Measurements from ENCODE around the gene DDX60. TPM values are rescaled to one million over a fixed set of nuclear protein-coding genes. Genes with fewer than 3 reads are reported as not detected.

DDX60 gene
- total RNA-seq, 4 donors from 2014 or later, result 4.6 to 24.3 (median 13.8) TPM

GRCh38 chr4:168360271-168360670 lies 41.7 kb upstream of the DDX60 start:
- H3K9me3 ChIP-seq, result no peaks in the 10 kb centered on the region
- TF ChIP-seq CTCF (IDR thresholded peaks at IDR 0.05), result no peak
- no peak for TF ChIP-seq POLR2A (IDR thresholded peaks at IDR 0.05)
- no peak for TF ChIP-seq POLR2AphosphoS5 (IDR thresholded peaks at IDR 0.05)
- no peak for TF ChIP-seq EP300 (IDR thresholded peaks at IDR 0.05)
- H3K36me3 ChIP-seq, result peaks cover 0 to 74% of the 10 kb centered on the region in 2 donors
- H3K4me1 ChIP-seq, result no peaks in the 10 kb centered on the region
- no peak overlapping the region for H3K4me3 ChIP-seq
- no peak overlapping the region for H3K27ac ChIP-seq
- WGBS, 2 donors (ENCODE audit: low coverage in 1 of 2), result 75 to 83% methylated on average over 1 to 2 of the region's 2 CpGs
- H3K27me3 ChIP-seq, result no peaks in the 10 kb centered on the region
- no peak for ATAC-seq

- Histone ChIP-seq H3K36me3 (peaks cover 0 to 64% of the 10 kb centered on the region in 2 donors), H3K9me3 (no peaks in the 10 kb centered on the region), H3K4me3 (no peak overlapping the region), H3K4me1 (no peaks in the 10 kb centered on the region), H3K27me3 (no peaks in the 10 kb centered on the region), H3K27ac (no peak overlapping the region)
- WGBS, 2 donors (ENCODE audit: low coverage in 1 of 2), result 50 to 75% methylated on average over 2 of the region's 2 CpGs
- no peak for ATAC-seq
- TF ChIP-seq POLR2A (IDR thresholded peaks at IDR 0.05), result no peak
- TF ChIP-seq CTCF (IDR thresholded peaks at IDR 0.05), result no peak
- no peak for TF ChIP-seq POLR2AphosphoS5 (IDR thresholded peaks at IDR 0.05)
- TF ChIP-seq EP300 (IDR thresholded peaks at IDR 0.05), result no peak
These were observed 39.4 kb upstream of the DDX60 start for GRCh38 chr4:168357941-168358340.

GRCh38 chr4:168353746-168354145 lies 35.2 kb upstream of the DDX60 start:
- Histone ChIP-seq H3K4me1 (no peaks in the 10 kb centered on the region), H3K36me3 (peaks cover 0 to 29% of the 10 kb centered on the region in 2 donors), H3K27me3 (no peaks in the 10 kb centered on the region), H3K9me3 (no peaks in the 10 kb centered on the region), H3K4me3 (no peak overlapping the region), H3K27ac (no peak overlapping the region)
- no peak for ATAC-seq
- no peak for TF ChIP-seq EP300 (IDR thresholded peaks at IDR 0.05)
- no peak for TF ChIP-seq POLR2A (IDR thresholded peaks at IDR 0.05)
- TF ChIP-seq POLR2AphosphoS5 (IDR thresholded peaks at IDR 0.05), result no peak
- no peak for TF ChIP-seq CTCF (IDR thresholded peaks at IDR 0.05)
- 91 to 93% methylated on average over 1 of the region's 1 CpG for WGBS, 2 donors (ENCODE audit: low coverage in 1 of 2)

GRCh38 chr4:168337550-168337940 lies 19.0 kb upstream of the DDX60 start:
- Histone ChIP-seq H3K4me3 (no peak overlapping the region), H3K4me1 (no peaks in the 10 kb centered on the region), H3K27ac (no peak overlapping the region), H3K36me3 (no peaks in the 10 kb centered on the region), H3K27me3 (no peaks in the 10 kb centered on the region), H3K9me3 (peaks cover 0 to 8% (median 0%) of the 10 kb centered on the region in 3 donors)
- 89 to 90% methylated on average over 3 of the region's 3 CpGs for WGBS, 2 donors (ENCODE audit: low coverage in 1 of 2)
- ATAC-seq, result no peak
- TF ChIP-seq CTCF (IDR thresholded peaks at IDR 0.05), result no peak
- TF ChIP-seq POLR2A (IDR thresholded peaks at IDR 0.05), result no peak
- TF ChIP-seq EP300 (IDR thresholded peaks at IDR 0.05), result no peak
- TF ChIP-seq POLR2AphosphoS5 (IDR thresholded peaks at IDR 0.05), result no peak

- no peaks in the 10 kb centered on the region for H3K27me3 ChIP-seq
- no peak for ATAC-seq
- TF ChIP-seq CTCF (IDR thresholded peaks at IDR 0.05), result no peak
- no peak for TF ChIP-seq POLR2AphosphoS5 (IDR thresholded peaks at IDR 0.05)
- TF ChIP-seq EP300 (IDR thresholded peaks at IDR 0.05), result no peak
- no peak for TF ChIP-seq POLR2A (IDR thresholded peaks at IDR 0.05)
- no peak overlapping the region for H3K27ac ChIP-seq
- H3K9me3 ChIP-seq, result peaks cover 0 to 2% (median 0%) of the 10 kb centered on the region in 3 donors
- H3K4me3 ChIP-seq, result no peak overlapping the region
- no peaks in the 10 kb centered on the region for H3K4me1 ChIP-seq
- H3K36me3 ChIP-seq, result no peaks in the 10 kb centered on the region
- 78 to 90% methylated on average over 3 of the region's 3 CpGs for WGBS, 2 donors (ENCODE audit: low coverage in 1 of 2)
These were observed 18.4 kb upstream of the DDX60 start for GRCh38 chr4:168336837-168337549.
